Caco-2 (cell line): Measurements from ENCODE around the gene TRAF2. TPM values are rescaled to one million over a fixed set of nuclear protein-coding genes. Genes with fewer than 3 reads are reported as not detected.

ENCODE experiments used
- BruUV-seq: library from RNA; stranded (reverse); fragments of 400-500 nt; replicated peaks from 2 replicates; lab custom pipeline; 2021; lab: Mats Ljungman, UMichigan
- CTCF ChIA-PET: fragments of 300-600 bp; sonication (Branson Sonifier 250); formaldehyde crosslinking; loops from one replicate; lab custom pipeline; 2022; ENCODE audit warnings: antibody characterized with exemption; lab: Charles Lee
- POLR2A ChIA-PET: fragments of 300-600 bp; sonication (Branson Sonifier 250); formaldehyde crosslinking; loops from one replicate; lab custom pipeline; 2022; ENCODE audit warnings: antibody characterized with exemption; lab: Charles Lee
- DNase-seq, 2 experiments: peaks; one replicate each; pipeline versions ENCODE4 v3.0.0 to v3.0.0-alpha.2; 2020 to 2022
- H3K27me3 ChIP-seq: replicated peaks from 2 replicates; pipeline ENCODE4 v1.6.0; 2011; ENCODE audit warnings: low read length; ENCODE audit not compliant: control insufficient read depth, insufficient read depth
- H3K36me3 ChIP-seq: 2 replicates; pipeline ENCODE4 v1.5.1; 2011; ENCODE audit warnings: low read length; ENCODE audit not compliant: control insufficient read depth, insufficient read depth
- H3K4me1 ChIP-seq: fragments of 250-450 bp; sonication (Bioruptor Pico); 2 replicates; pipeline ENCODE4 v1.5.1; 2020; ENCODE audit warnings: mild to moderate bottlenecking
- H3K4me3 ChIP-seq: 2 replicates; pipeline ENCODE4 v1.5.1; 2011; ENCODE audit warnings: low read depth, mild to moderate bottlenecking, control low read depth, low read length
- H3K9me3 ChIP-seq: fragments of 250-450 bp; sonication (Bioruptor Pico); 2 replicates; pipeline ENCODE4 v1.5.1; 2020; ENCODE audit warnings: mild to moderate bottlenecking, moderate library complexity
- H3K27ac Mint-ChIP-seq: one replicate; pipeline ENCODE4 v1.8.0; 2022; ENCODE audit warnings: mixed read lengths; ENCODE audit not compliant: unreplicated experiment
- H3K27me3 Mint-ChIP-seq: one replicate; pipeline ENCODE4 v1.8.0; 2022; ENCODE audit warnings: mixed read lengths; ENCODE audit not compliant: insufficient read depth, unreplicated experiment
- H3K36me3 Mint-ChIP-seq: one replicate; pipeline ENCODE4 v1.8.0; 2022; ENCODE audit warnings: mild to moderate bottlenecking, mixed read lengths; ENCODE audit not compliant: insufficient read depth, unreplicated experiment
- H3K4me1 Mint-ChIP-seq: one replicate; pipeline ENCODE4 v1.8.0; 2022; ENCODE audit warnings: low read depth, mixed read lengths; ENCODE audit not compliant: unreplicated experiment
- H3K4me3 Mint-ChIP-seq: one replicate; pipeline ENCODE4 v1.8.0; 2022; ENCODE audit warnings: mild to moderate bottlenecking, moderate library complexity, mixed read lengths; ENCODE audit not compliant: unreplicated experiment
- H3K9me3 Mint-ChIP-seq: one replicate; pipeline ENCODE4 v1.8.0; 2022; ENCODE audit warnings: mixed read lengths; ENCODE audit not compliant: unreplicated experiment
- intact Hi-C: fragments of 100-400 bp; cut with micrococcal nuclease; formaldehyde crosslinking; loops from one replicate; pipeline ENCODE4 v1.10.0; 2022; ENCODE audit not compliant: unreplicated experiment
- total RNA-seq: library from RNA; stranded (reverse); gene quantifications from 2 replicates; pipeline ENCODE4 v1.2.3, GENCODE V29; 2022
- TF ChIP-seq, protein P1 (sequence below), 2 experiments: fragments of 200-600 bp in 1 of 2; IDR thresholded peaks; 1 replicate in 1 of 2; 2 replicates in 1 of 2; pipeline versions ENCODE4 v1.5.1 to v1.8.0; 2011 to 2022; ENCODE audit warnings: antibody characterized with exemption in 1 of 2, control low read depth in 1 of 2, inconsistent platforms in 1 of 2, low read depth in 1 of 2, low read length in 1 of 2, mild to moderate bottlenecking in 1 of 2, moderate library complexity in 1 of 2; ENCODE audit not compliant: insufficient read depth in 1 of 2, severe bottlenecking in 1 of 2, unreplicated experiment in 1 of 2

The TRAF2 gene
- total RNA-seq, 1 experiment from 2014 or later = 41.7 TPM

DNA sequence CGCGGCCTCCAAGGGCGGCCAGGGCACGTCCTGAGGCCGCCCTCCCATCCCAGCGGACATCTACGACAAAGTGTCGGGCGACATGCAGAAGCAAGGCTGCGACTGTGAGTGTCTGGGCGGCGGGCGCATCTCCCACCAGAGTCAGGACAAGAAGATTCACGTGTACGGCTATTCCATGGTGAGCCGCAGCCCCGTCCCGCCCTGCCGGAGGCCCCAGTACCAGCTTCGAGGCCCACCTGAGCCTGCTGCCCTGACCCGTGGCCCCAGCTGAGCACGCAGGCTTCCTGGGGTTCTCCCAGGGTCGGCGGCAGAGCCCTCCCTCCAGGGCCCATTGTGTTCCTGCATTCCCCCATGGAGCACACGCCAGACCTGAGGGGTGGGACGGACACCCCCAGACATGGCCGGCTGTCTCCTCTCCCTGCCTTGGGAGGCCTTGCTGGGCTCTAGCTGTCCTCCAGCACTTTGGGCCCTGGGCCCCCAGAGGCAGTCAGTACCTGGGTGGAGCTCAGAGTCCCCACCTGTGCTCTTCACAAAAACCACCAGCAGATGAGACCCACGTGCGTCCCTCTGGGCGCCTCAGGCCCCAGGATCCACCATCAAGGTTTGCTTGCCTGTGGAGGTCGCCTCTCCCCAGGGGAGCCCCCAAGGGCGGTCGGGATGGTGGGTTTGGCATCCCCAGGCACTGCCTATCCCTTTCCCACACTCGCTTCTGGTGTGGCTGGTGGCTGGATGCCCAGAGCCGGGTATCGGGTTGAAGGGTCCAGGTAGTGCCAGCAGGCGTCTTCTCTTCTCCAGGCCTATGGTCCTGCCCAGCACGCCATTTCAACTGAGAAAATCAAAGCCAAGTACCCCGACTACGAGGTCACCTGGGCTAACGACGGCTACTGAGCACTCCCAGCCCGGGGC lies 36.1 kb upstream of the TRAF2 start:
- H3K36me3 ChIP-seq = peaks cover 1% of the 10 kb centered on the region; the same call in 1 of the 2 replicates
- intact Hi-C loops = loop anchor here (1.0 to 10.0 kb wide), 3 partner anchors 16 to 95 kb away; partner anchors contain the start of genes C8G, EDF1, FBXW5 and RABL6
- no peaks in the 10 kb centered on the region for H3K9me3 ChIP-seq
- no peaks in the 10 kb centered on the region for H3K27me3 ChIP-seq
- no peaks in the 10 kb centered on the region for H3K9me3 Mint-ChIP-seq
- peak overlapping the region; percentile 67 for H3K4me3 ChIP-seq
- TF ChIP-seq, protein P1, sequence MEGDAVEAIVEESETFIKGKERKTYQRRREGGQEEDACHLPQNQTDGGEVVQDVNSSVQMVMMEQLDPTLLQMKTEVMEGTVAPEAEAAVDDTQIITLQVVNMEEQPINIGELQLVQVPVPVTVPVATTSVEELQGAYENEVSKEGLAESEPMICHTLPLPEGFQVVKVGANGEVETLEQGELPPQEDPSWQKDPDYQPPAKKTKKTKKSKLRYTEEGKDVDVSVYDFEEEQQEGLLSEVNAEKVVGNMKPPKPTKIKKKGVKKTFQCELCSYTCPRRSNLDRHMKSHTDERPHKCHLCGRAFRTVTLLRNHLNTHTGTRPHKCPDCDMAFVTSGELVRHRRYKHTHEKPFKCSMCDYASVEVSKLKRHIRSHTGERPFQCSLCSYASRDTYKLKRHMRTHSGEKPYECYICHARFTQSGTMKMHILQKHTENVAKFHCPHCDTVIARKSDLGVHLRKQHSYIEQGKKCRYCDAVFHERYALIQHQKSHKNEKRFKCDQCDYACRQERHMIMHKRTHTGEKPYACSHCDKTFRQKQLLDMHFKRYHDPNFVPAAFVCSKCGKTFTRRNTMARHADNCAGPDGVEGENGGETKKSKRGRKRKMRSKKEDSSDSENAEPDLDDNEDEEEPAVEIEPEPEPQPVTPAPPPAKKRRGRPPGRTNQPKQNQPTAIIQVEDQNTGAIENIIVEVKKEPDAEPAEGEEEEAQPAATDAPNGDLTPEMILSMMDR (IDR thresholded peaks at IDR 0.05; ENCODE audit: insufficient read depth in 1 of 2, low read depth in 1 of 2, low read length in 1 of 2, severe bottlenecking in 1 of 2, unreplicated experiment in 1 of 2) = no peak
- H3K27me3 Mint-ChIP-seq = no peaks in the 10 kb centered on the region
- ChIA-PET CTCF (interaction anchor here (0.6 kb wide), 1 partner anchor 123 kb away, joined by 3 read pairs; no protein-coding TSS in a partner anchor), POLR2A (no interaction called here)
- peak overlapping the region; percentile 87 for H3K27ac Mint-ChIP-seq
- no peaks in the 10 kb centered on the region for H3K4me1 Mint-ChIP-seq
- peak overlapping the region; percentile 97 for H3K4me3 Mint-ChIP-seq
- TSS peak; percentile 70 for BruUV-seq
- peaks cover 67% of the 10 kb centered on the region for H3K36me3 Mint-ChIP-seq
- H3K4me1 ChIP-seq = peaks cover 8% of the 10 kb centered on the region; the same call in 1 of the 2 replicates
- no peak for DNase-seq

DNA sequence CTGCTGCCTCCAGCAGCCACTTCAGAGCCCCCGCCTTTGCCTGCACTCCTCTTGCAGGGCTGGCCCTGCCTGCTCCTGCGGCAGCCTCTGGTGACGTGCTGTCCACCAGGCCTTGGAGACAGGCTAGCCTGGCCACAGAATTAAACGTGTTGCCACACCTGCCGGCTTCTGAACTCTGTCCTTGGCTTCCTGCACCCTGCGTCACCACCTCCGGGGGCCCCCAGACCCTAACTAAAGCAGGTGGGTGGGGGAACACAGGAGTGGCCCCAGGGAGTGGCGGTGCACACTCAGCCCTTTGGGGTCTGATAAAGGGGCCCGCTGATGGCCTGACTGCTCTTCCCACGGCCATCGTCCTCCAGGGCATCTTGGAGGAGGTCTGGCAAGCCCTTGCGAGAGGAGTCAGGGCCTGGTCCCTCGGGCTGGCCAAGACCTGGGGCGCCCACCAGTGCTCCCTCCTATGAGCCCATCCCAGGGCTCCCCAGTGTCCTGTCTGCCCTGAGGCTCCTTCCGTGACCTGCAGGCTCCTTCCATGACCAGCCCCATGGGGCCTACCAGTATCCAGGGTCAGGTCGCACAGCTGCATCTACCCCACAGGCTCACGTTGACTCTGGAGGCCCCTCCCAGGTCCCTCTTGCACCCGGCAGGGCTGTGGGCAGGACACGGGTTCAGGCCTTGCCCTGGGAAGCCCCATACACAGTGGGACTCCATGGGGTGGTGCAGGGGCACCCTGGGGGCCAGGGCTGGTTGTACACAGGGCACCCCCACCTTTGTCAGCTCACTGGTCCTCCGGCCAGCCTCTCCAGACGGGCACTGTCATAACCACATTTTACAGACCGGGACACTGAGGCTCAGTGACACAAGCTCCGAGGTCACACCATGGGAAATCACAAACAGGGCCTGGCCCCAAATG lies 35.2 kb upstream of the TRAF2 start:
- DNase-seq = no peak
- peaks cover 71% of the 10 kb centered on the region for H3K36me3 Mint-ChIP-seq
- TF ChIP-seq, protein P1 (IDR thresholded peaks at IDR 0.05; ENCODE audit: insufficient read depth in 1 of 2, low read depth in 1 of 2, low read length in 1 of 2, severe bottlenecking in 1 of 2, unreplicated experiment in 1 of 2) = no peak
- ChIA-PET POLR2A (interaction anchor here (0.6 kb wide), 1 partner anchor 31 kb away, joined by 3 read pairs; no protein-coding TSS in a partner anchor), CTCF (no interaction called here)
- no peaks in the 10 kb centered on the region for H3K9me3 Mint-ChIP-seq
- H3K27me3 Mint-ChIP-seq = no peaks in the 10 kb centered on the region
- intact Hi-C loops = no loop called here
- H3K4me1 Mint-ChIP-seq = no peaks in the 10 kb centered on the region
- peak overlapping the region; percentile 87 for H3K27ac Mint-ChIP-seq
- Histone ChIP-seq H3K27me3 (no peaks in the 10 kb centered on the region), H3K4me1 (peaks cover 8% of the 10 kb centered on the region; the same call in 1 of the 2 replicates), H3K36me3 (peaks cover 1% of the 10 kb centered on the region; the same call in 1 of the 2 replicates), H3K4me3 (no peak overlapping the region), H3K9me3 (no peaks in the 10 kb centered on the region)
- BruUV-seq = no TSS peak
- peak overlapping the region; percentile 45 for H3K4me3 Mint-ChIP-seq
